Neuronal stem cell (in vitro differentiated cells): Measurements from ENCODE around the gene GATAD2B.

ENCODE experiments used
- DNase-seq: peaks from one replicate; pipeline ENCODE4 v3.0.0-alpha.2; 2013; ENCODE audit warnings: low spot score
- H2AFZ ChIP-seq: one replicate; pipeline ENCODE4 v1.6.1; 2013; ENCODE audit warnings: mild to moderate bottlenecking, low read length, inconsistent platforms
- H2AK5ac ChIP-seq: 2 replicates; pipeline ENCODE4 v1.6.1; 2013; ENCODE audit warnings: low read depth, mild to moderate bottlenecking, inconsistent platforms, low read length, moderate library complexity, mixed read lengths
- H2BK120ac ChIP-seq: 2 replicates; pipeline ENCODE4 v1.6.1; 2013; ENCODE audit warnings: low read depth, mild to moderate bottlenecking, inconsistent platforms, low read length, moderate library complexity, mixed read lengths
- H2BK12ac ChIP-seq: one replicate; pipeline ENCODE4 v1.6.1; 2013; ENCODE audit warnings: low read length, inconsistent platforms
- H2BK15ac ChIP-seq: 2 replicates; pipeline ENCODE4 v1.6.1; 2013; ENCODE audit warnings: mild to moderate bottlenecking, low read length, inconsistent platforms, mixed read lengths
- H2BK5ac ChIP-seq: one replicate; pipeline ENCODE4 v1.6.1; 2013; ENCODE audit warnings: inconsistent platforms, mild to moderate bottlenecking, low read length, moderate library complexity
- H3K14ac ChIP-seq: one replicate; pipeline ENCODE4 v1.6.1; 2013; ENCODE audit warnings: low read length, inconsistent platforms
- H3K18ac ChIP-seq: 2 replicates; pipeline ENCODE4 v1.6.1; 2013; ENCODE audit warnings: low read length, inconsistent platforms
- H3K23ac ChIP-seq: 2 replicates; pipeline ENCODE4 v1.6.1; 2013; ENCODE audit warnings: low read depth, mild to moderate bottlenecking, mixed read lengths, low read length, inconsistent platforms; ENCODE audit not compliant: poor library complexity
- H3K27ac ChIP-seq: replicated peaks from 3 replicates; pipeline ENCODE4 v1.5.1; 2013; ENCODE audit warnings: low read length, inconsistent platforms
- H3K27me3 ChIP-seq, 3 experiments: 2 replicates each; pipeline ENCODE4 v1.6.1; 2013; ENCODE audit warnings: low read length in 3 of 3, mild to moderate bottlenecking in 2 of 3, inconsistent platforms in 1 of 3, low read depth in 1 of 3, mixed read lengths in 1 of 3, moderate library complexity in 1 of 3; ENCODE audit not compliant: control insufficient read depth in 3 of 3, insufficient read depth in 3 of 3
- H3K36me3 ChIP-seq, 2 donors: replicated peaks in 1 of 2; 2 replicates each; pipeline ENCODE4 v1.6.1; 2013; ENCODE audit warnings: low read length in 2 of 2; ENCODE audit not compliant: control insufficient read depth in 2 of 2, insufficient read depth in 2 of 2
- H3K4ac ChIP-seq: 2 replicates; pipeline ENCODE4 v1.6.1; 2013; ENCODE audit warnings: inconsistent platforms, mild to moderate bottlenecking, low read length, moderate library complexity
- H3K4me1 ChIP-seq, 2 donors: 1 replicate in 1 of 2; 2 replicates in 1 of 2; pipeline ENCODE4 v1.6.1; 2013; ENCODE audit warnings: low read length in 2 of 2, low read depth in 1 of 2; ENCODE audit not compliant: control insufficient read depth in 2 of 2, insufficient read depth in 1 of 2
- H3K4me2 ChIP-seq: one replicate; pipeline ENCODE4 v1.6.1; 2013; ENCODE audit warnings: mild to moderate bottlenecking, low read length, inconsistent platforms; ENCODE audit not compliant: insufficient read depth, poor library complexity, severe bottlenecking
- H3K4me3 ChIP-seq, 2 donors: 2 replicates each; pipeline ENCODE4 v1.5.1; 2013; ENCODE audit warnings: low read length in 2 of 2, mild to moderate bottlenecking in 2 of 2, inconsistent platforms in 1 of 2, moderate library complexity in 1 of 2
- H3K79me1 ChIP-seq: one replicate; pipeline ENCODE4 v1.6.1; 2013; ENCODE audit warnings: low read depth, mild to moderate bottlenecking, inconsistent platforms, low read length, moderate library complexity
- H3K9ac ChIP-seq: one replicate; pipeline ENCODE4 v1.6.1; 2013; ENCODE audit warnings: mild to moderate bottlenecking, low read depth, low read length, inconsistent platforms; ENCODE audit not compliant: poor library complexity
- H3K9me3 ChIP-seq, 2 donors: replicated peaks in 1 of 2; 2 replicates each; pipeline versions ENCODE3 to v1.6.1; 2013; ENCODE audit warnings: low read length in 2 of 2, mild to moderate bottlenecking in 2 of 2, inconsistent platforms in 1 of 2, low read depth in 1 of 2, mixed read lengths in 1 of 2, moderate library complexity in 1 of 2; ENCODE audit not compliant: control insufficient read depth in 2 of 2, insufficient read depth in 1 of 2
- H4K8ac ChIP-seq: one replicate; pipeline ENCODE4 v1.6.1; 2013; ENCODE audit warnings: low read depth, mild to moderate bottlenecking, inconsistent platforms, low read length, moderate library complexity
- H4K91ac ChIP-seq: one replicate; pipeline ENCODE4 v1.6.1; 2013; ENCODE audit warnings: low read length, low read depth, mild to moderate bottlenecking, inconsistent platforms; ENCODE audit not compliant: poor library complexity
- WGBS, 2 donors: extraction: QIAGEN DNeasy Blood & Tissue Kit; methylation state at CpG; one replicate each; pipeline ENCODE4 v1.1.7; 2013; ENCODE audit warnings: missing lambda C conversion rate in 2 of 2, mixed read lengths in 1 of 2; ENCODE audit not compliant: insufficient read length in 2 of 2, insufficient replicate concordance in 1 of 2; ENCODE audit errors: extremely low coverage in 2 of 2; 5-methylcytosine and 5-hydroxymethylcytosine counted together

Gene GATAD2B

GRCh38 chr1:153778051-153778823 is 144.5 kb downstream of the GATAD2B start:
- Histone ChIP-seq H3K4me3 (no peak overlapping the region), H3K4me1 (peaks cover 3 to 9% of the 10 kb centered on the region in 2 donors), H2BK120ac (no peak overlapping the region), H3K27me3 (peaks cover 0 to 5% (median 0%) of the 10 kb centered on the region in 3 experiments), H3K4ac (no peak overlapping the region), H3K79me1 (peaks cover 4% of the 10 kb centered on the region), H3K18ac (peak overlapping the region; percentile 61), H3K36me3 (peaks cover 7 to 56% of the 10 kb centered on the region in 2 donors), H2BK15ac (peak overlapping the region; percentile 60), H3K14ac (no peak overlapping the region), H3K27ac (no peak overlapping the region), H3K4me2 (no peak overlapping the region), H4K8ac (no peak overlapping the region), H2BK12ac (no peak overlapping the region), H3K9me3 (no peaks in the 10 kb centered on the region), H3K9ac (no peak overlapping the region), H4K91ac (no peak overlapping the region), H3K23ac (peak overlapping the region; percentile 28), H2BK5ac (no peak overlapping the region), H2AK5ac (peak overlapping the region; percentile 40), H2AFZ (no peak overlapping the region)
- no peak for DNase-seq
- no CpG with 5 or more reads among the region's 22 CpGs for WGBS, 2 donors

DNA sequence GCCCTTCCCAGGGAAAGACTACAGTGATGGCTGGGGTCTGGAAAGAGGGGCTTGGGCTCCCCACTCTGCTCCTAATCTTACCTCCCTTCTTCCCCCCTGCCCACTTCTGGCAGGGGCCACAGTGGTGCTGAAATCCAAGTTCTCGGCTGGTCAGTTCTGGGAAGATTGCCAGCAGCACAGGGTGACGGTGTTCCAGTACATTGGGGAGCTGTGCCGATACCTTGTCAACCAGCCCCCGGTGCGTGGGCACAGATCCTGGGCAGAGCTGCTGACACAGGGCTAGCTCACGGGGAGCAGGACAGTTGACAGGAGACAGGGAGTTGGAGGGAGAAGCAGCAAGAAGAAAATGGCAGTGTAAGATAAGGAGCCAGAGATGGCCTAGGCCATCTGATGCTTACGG is 145.1 kb downstream of the GATAD2B start:
- Histone ChIP-seq H4K8ac (no peak overlapping the region), H3K4me3 (no peak overlapping the region), H3K14ac (no peak overlapping the region), H3K9me3 (no peaks in the 10 kb centered on the region), H2BK12ac (no peak overlapping the region), H3K9ac (no peak overlapping the region), H2AFZ (no peak overlapping the region), H3K4me2 (no peak overlapping the region), H3K4ac (no peak overlapping the region), H2BK120ac (no peak overlapping the region), H3K27ac (no peak overlapping the region), H3K4me1 (peaks cover 0 to 7% of the 10 kb centered on the region in 2 donors), H2BK5ac (no peak overlapping the region), H3K27me3 (peaks cover 0 to 5% (median 0%) of the 10 kb centered on the region in 3 experiments), H3K79me1 (peaks cover 4% of the 10 kb centered on the region), H3K18ac (no peak overlapping the region), H3K36me3 (peaks cover 9 to 62% of the 10 kb centered on the region in 2 donors), H2AK5ac (peak overlapping the region; percentile 40), H4K91ac (no peak overlapping the region), H3K23ac (peak overlapping the region; percentile 50), H2BK15ac (no peak overlapping the region)
- no CpG with 5 or more reads among the region's 7 CpGs for WGBS, 2 donors
- DNase-seq = no peak

- no peak overlapping the region for H3K27ac ChIP-seq
- H3K79me1 ChIP-seq = peaks cover 4% of the 10 kb centered on the region
- no peak overlapping the region for H3K9ac ChIP-seq
- H3K36me3 ChIP-seq = peaks cover 16 to 70% of the 10 kb centered on the region in 2 donors
- no peak overlapping the region for H2BK5ac ChIP-seq
- no peak overlapping the region for H3K4me2 ChIP-seq
- H3K23ac ChIP-seq = no peak overlapping the region
- H4K91ac ChIP-seq = no peak overlapping the region
- H2AK5ac ChIP-seq = peak overlapping the region; percentile 70
- H3K18ac ChIP-seq = no peak overlapping the region
- no peak overlapping the region for H2BK12ac ChIP-seq
- no peak overlapping the region for H3K4me3 ChIP-seq
- H2AFZ ChIP-seq = no peak overlapping the region
- no peaks in the 10 kb centered on the region for H3K9me3 ChIP-seq
- H3K4ac ChIP-seq = no peak overlapping the region
- no peak for DNase-seq
- H3K14ac ChIP-seq = no peak overlapping the region
- peaks cover 0 to 5% (median 0%) of the 10 kb centered on the region in 3 experiments for H3K27me3 ChIP-seq
- no CpG with 5 or more reads among the region's 10 CpGs for WGBS, 2 donors
- H4K8ac ChIP-seq = no peak overlapping the region
- no peak overlapping the region for H2BK120ac ChIP-seq
- peaks cover 0 to 7% of the 10 kb centered on the region in 2 donors for H3K4me1 ChIP-seq
- no peak overlapping the region for H2BK15ac ChIP-seq
Measured at GRCh38 chr1:153776845-153777370, 145.9 kb downstream of the GATAD2B start.

GRCh38 chr1:153776352-153776751 is 146.4 kb downstream of the GATAD2B start:
- H4K91ac ChIP-seq = no peak overlapping the region
- no peak overlapping the region for H2BK15ac ChIP-seq
- peak overlapping the region; percentile 1 for H3K18ac ChIP-seq
- H3K4ac ChIP-seq = no peak overlapping the region
- no peak overlapping the region for H3K4me3 ChIP-seq
- no peak overlapping the region for H3K27ac ChIP-seq
- no peak overlapping the region for H4K8ac ChIP-seq
- WGBS, 2 donors = no CpG with 5 or more reads among the region's 10 CpGs
- peak overlapping the region; percentile 85 for H3K4me2 ChIP-seq
- H2AFZ ChIP-seq = no peak overlapping the region
- H3K14ac ChIP-seq = no peak overlapping the region
- H2BK5ac ChIP-seq = no peak overlapping the region
- no peak overlapping the region for H3K9ac ChIP-seq
- H3K23ac ChIP-seq = no peak overlapping the region
- peaks cover 0 to 5% (median 0%) of the 10 kb centered on the region in 3 experiments for H3K27me3 ChIP-seq
- peak overlapping the region; percentile 70 for H2AK5ac ChIP-seq
- peaks cover 18 to 75% of the 10 kb centered on the region in 2 donors for H3K36me3 ChIP-seq
- no peaks in the 10 kb centered on the region for H3K9me3 ChIP-seq
- peaks cover 4% of the 10 kb centered on the region for H3K79me1 ChIP-seq
- no peak for DNase-seq
- peak overlapping the region; percentile 1 for H2BK120ac ChIP-seq
- peaks cover 0 to 7% of the 10 kb centered on the region in 2 donors for H3K4me1 ChIP-seq
- H2BK12ac ChIP-seq = no peak overlapping the region
